PFSK-1 (cell line): ENCODE data around the gene EMCN.

ENCODE experiments used
- FOXP2 ChIP-seq: optimal IDR thresholded peaks from 2 replicates; pipeline ENCODE3; 2011; ENCODE audit warnings: borderline replicate concordance, control low read depth, inconsistent platforms; ENCODE audit not compliant: insufficient read depth; ENCODE audit errors: extremely low read length, extremely low read depth
- POLR2AphosphoS5 ChIP-seq: IDR thresholded peaks from 2 replicates; pipeline ENCODE4 v1.6.1; 2012; ENCODE audit warnings: low read depth, mild to moderate bottlenecking, control low read depth, low read length, moderate library complexity
- SIN3A ChIP-seq: IDR thresholded peaks from 2 replicates; pipeline ENCODE4 v1.6.1; 2012; ENCODE audit warnings: mild to moderate bottlenecking, low read length, moderate library complexity, borderline replicate concordance; ENCODE audit not compliant: insufficient read depth
- TAF1 ChIP-seq: IDR thresholded peaks from 2 replicates; pipeline ENCODE4 v1.6.1; 2012; ENCODE audit warnings: low read length, control low read depth, borderline replicate concordance; ENCODE audit not compliant: insufficient read depth
- TF ChIP-seq, protein P1 (sequence below), 2 experiments: IDR thresholded peaks; 2 replicates each; pipeline versions ENCODE4 v1.6.1 to v1.8.0; 2011 to 2012; ENCODE audit warnings: low read depth in 2 of 2, low read length in 2 of 2, control low read depth in 1 of 2, inconsistent platforms in 1 of 2, mild to moderate bottlenecking in 1 of 2, moderate library complexity in 1 of 2; ENCODE audit not compliant: insufficient read depth in 1 of 2

The EMCN gene

DNA sequence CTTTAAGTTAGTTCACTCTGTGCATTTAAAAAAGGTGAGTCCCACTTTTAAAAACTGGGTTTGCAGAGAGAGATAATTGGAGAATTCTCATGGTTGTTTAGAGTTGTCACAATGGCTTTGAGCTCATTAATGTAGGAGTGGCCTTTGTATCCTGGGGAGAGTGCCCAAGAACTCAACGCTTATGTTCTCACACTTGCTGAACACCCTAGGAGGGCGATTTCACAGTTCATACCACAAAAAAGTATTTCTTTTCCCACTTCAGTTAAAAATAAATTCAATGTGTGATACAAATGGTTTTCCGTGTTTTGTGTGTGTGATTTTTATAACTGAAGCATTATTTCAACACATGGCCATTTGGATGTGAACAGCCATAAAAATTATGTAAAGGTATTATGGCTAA is 8.4 kb downstream of the EMCN start:
- TF ChIP-seq POLR2AphosphoS5 (no peak), TAF1 (no peak), FOXP2 (no peak), SIN3A (no peak)
- TF ChIP-seq, protein P1, sequence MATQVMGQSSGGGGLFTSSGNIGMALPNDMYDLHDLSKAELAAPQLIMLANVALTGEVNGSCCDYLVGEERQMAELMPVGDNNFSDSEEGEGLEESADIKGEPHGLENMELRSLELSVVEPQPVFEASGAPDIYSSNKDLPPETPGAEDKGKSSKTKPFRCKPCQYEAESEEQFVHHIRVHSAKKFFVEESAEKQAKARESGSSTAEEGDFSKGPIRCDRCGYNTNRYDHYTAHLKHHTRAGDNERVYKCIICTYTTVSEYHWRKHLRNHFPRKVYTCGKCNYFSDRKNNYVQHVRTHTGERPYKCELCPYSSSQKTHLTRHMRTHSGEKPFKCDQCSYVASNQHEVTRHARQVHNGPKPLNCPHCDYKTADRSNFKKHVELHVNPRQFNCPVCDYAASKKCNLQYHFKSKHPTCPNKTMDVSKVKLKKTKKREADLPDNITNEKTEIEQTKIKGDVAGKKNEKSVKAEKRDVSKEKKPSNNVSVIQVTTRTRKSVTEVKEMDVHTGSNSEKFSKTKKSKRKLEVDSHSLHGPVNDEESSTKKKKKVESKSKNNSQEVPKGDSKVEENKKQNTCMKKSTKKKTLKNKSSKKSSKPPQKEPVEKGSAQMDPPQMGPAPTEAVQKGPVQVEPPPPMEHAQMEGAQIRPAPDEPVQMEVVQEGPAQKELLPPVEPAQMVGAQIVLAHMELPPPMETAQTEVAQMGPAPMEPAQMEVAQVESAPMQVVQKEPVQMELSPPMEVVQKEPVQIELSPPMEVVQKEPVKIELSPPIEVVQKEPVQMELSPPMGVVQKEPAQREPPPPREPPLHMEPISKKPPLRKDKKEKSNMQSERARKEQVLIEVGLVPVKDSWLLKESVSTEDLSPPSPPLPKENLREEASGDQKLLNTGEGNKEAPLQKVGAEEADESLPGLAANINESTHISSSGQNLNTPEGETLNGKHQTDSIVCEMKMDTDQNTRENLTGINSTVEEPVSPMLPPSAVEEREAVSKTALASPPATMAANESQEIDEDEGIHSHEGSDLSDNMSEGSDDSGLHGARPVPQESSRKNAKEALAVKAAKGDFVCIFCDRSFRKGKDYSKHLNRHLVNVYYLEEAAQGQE (IDR thresholded peaks at IDR 0.05; ENCODE audit: insufficient read depth in 1 of 2, low read depth in 2 of 2, low read length in 2 of 2), result no peak

DNA sequence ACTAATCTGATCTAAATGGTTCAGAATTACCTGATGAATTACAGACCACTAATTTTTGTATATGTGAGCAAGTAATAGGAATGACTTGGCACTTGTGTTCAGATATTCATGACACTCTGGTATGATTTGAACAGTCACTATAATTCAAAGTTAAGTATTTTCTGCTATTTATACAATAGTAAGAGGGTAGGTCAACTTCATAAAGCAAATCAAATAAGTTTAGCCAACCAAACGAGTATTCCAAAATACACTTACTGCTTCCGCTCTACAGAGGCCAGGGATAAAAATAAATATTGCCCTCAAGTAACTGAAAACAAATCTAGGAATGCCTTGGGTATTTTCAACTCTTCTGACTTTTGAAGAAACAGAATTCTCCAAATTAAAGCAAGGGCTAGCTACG is 9.1 kb downstream of the EMCN start:
- TF ChIP-seq SIN3A, result no peak
- TF ChIP-seq POLR2AphosphoS5, result no peak
- TF ChIP-seq FOXP2, result no peak
- TF ChIP-seq TAF1, result no peak
- TF ChIP-seq, protein P1 (IDR thresholded peaks at IDR 0.05; ENCODE audit: insufficient read depth in 1 of 2, low read depth in 2 of 2, low read length in 2 of 2), result no peak

DNA sequence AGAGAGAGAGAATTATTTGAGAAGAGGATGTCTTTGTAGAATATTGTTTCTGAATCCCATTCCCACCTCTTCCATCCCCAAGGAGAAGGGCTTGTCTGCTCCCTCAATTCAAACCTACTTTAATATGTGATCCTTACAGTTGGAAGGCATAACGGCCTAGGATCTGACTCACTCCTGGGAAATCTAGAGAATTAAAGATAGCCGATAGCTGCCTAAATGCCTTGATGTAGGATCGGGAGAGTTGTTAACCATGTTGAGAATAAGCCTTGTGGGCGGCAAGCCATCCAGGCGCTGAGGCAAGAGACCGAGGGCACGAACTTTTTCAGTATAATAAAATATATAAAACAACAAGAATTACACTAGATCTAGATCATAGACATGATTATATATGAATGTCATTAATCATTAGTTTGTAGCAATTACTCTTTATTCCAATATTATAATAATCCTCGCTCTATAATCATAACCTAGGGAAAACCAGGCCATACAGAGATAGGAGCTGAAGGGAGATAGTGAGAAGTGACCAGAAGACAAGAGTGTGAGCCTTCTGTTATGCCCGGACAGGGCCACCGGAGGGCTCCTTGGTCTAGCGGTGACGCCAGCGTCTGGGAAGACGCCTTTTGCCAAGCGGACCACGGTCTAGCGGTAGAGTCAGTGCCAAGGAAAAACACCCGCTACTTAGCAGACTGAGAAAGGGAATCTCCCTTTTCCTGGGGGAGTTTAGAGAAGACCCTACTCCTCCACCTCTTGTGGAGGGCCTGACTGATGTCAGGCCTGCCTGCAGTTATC is 13.5 kb downstream of the EMCN start:
- TF ChIP-seq TAF1, result no peak
- TF ChIP-seq POLR2AphosphoS5, result no peak
- TF ChIP-seq SIN3A, result no peak
- TF ChIP-seq, protein P1 (IDR thresholded peaks at IDR 0.05; ENCODE audit: insufficient read depth in 1 of 2, low read depth in 2 of 2, low read length in 2 of 2), result no peak
- no peak for TF ChIP-seq FOXP2

DNA sequence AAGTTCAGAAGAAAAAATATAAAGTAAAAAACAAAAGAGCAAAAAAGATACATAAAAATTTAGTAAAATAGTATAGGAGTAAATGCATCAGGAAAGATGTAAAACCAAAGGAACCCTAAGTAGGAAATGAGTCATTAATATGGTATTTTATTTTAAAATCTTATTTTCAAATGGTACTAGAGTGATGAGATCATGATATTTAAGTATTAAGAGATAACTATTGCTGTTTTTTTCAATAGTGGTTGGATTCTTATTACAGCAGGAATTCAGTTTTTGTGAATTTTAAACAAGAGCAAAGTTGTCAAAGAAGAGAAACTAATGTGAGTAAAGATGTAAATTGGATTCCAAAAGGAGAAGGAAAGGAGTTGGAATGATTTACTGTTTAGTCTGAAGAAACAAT is 20.0 kb downstream of the EMCN start:
- TF ChIP-seq POLR2AphosphoS5 (no peak), TAF1 (no peak), SIN3A (no peak), FOXP2 (no peak)
- TF ChIP-seq, protein P1 (IDR thresholded peaks at IDR 0.05; ENCODE audit: insufficient read depth in 1 of 2, low read depth in 2 of 2, low read length in 2 of 2), result no peak
